K562 (cell line): ENCODE data around the gene BEX3. TPM values are rescaled to one million over a fixed set of nuclear protein-coding genes. Genes with fewer than 3 reads are reported as not detected.
A peak's percentile ranks its signal among the peaks of the same experiment; 100 is the strongest.

ENCODE experiments used
- ATF1 ChIP-seq, 2 experiments: fragments of 450-650 bp in 1 of 2; IDR thresholded peaks; 2 replicates each; pipeline ENCODE4 v1.6.1; 2016; ENCODE audit warnings: missing compliant biosample characterization in 1 of 2, missing genetic modification characterization in 1 of 2
- DPF2 ChIP-seq: fragments of 450-650 bp; IDR thresholded peaks from 2 replicates; pipeline ENCODE4 v1.6.1; 2016
- ESRRB ChIP-seq: fragments of 250-450 bp; sonication (Bioruptor Pico); IDR thresholded peaks from 2 replicates; pipeline ENCODE4 v1.5.0; 2020; ENCODE audit warnings: mild to moderate bottlenecking, moderate library complexity, borderline replicate concordance
- GTF3C2 ChIP-seq: IDR thresholded peaks from 3 replicates; pipeline ENCODE4 v1.6.1; 2011; ENCODE audit warnings: borderline replicate concordance, mild to moderate bottlenecking, moderate library complexity; ENCODE audit not compliant: insufficient read length; ENCODE audit errors: extremely low read depth
- HNRNPH1 ChIP-seq: fragments of 200-400 bp; formaldehyde crosslinking; optimal IDR thresholded peaks from 2 replicates; pipeline ENCODE3; 2017; ENCODE audit warnings: low read depth, mild to moderate bottlenecking, low read length, moderate library complexity
- ILF3 ChIP-seq: fragments of 450-650 bp; IDR thresholded peaks from 2 replicates; pipeline ENCODE4 v1.6.1; 2018; ENCODE audit warnings: antibody characterized with exemption, mild to moderate bottlenecking, moderate library complexity, borderline replicate concordance
- NFE2 ChIP-seq: IDR thresholded peaks from 2 replicates; pipeline ENCODE4 v1.6.1; 2014; ENCODE audit warnings: antibody characterized with exemption, low read depth
- NR3C1 ChIP-seq: sonication (generic); formaldehyde crosslinking; IDR thresholded peaks from 2 replicates; pipeline ENCODE4 v1.8.1; 2022; ENCODE audit warnings: missing genetic modification reagents
- NR4A1 ChIP-seq, 2 experiments: fragments of 250-450 bp in 1 of 2; fragments of 450-650 bp in 1 of 2; sonication (Bioruptor Pico) in 1 of 2; IDR thresholded peaks; 2 replicates each; pipeline versions ENCODE4 v1.4.0 to v1.6.1; 2016 to 2020; ENCODE audit warnings: mild to moderate bottlenecking in 2 of 2, missing compliant biosample characterization in 1 of 2, missing genetic modification characterization in 1 of 2, moderate library complexity in 1 of 2
- RFX7 ChIP-seq: fragments of 250-450 bp; sonication (Bioruptor Pico); IDR thresholded peaks from 2 replicates; pipeline ENCODE4 v1.5.1; 2021; ENCODE audit warnings: mild to moderate bottlenecking
- SETDB1 ChIP-seq: IDR thresholded peaks from one replicate; pipeline ENCODE4 v1.6.1; 2012; ENCODE audit warnings: low read length, control low read depth, inconsistent platforms
- SMAD4 ChIP-seq: fragments of 250-450 bp; sonication (Bioruptor Pico); conservative IDR thresholded peaks from 2 replicates; pipeline ENCODE4 v1.8.0; 2021; ENCODE audit warnings: inconsistent platforms, mild to moderate bottlenecking, moderate library complexity
- TSHZ1 ChIP-seq: fragments of 250-450 bp; sonication (Bioruptor Pico); IDR thresholded peaks from 2 replicates; pipeline ENCODE4 v1.4.0; 2020; ENCODE audit warnings: mild to moderate bottlenecking, moderate library complexity
- USF1 ChIP-seq: sonication (generic); formaldehyde crosslinking; IDR thresholded peaks from 2 replicates; pipeline ENCODE4 v1.9.0; 2022; ENCODE audit warnings: mild to moderate bottlenecking, missing genetic modification reagents
- polyA plus RNA-seq, 8 experiments: library from polyadenylated mRNA; depleted of rRNA in 4 of 8; stranded (reverse) in 5 of 8; unstranded in 3 of 8; fragments of >200 nt; fragmentation: Nextera tagmentation in 2 of 8; fragmentation: Illumina TruSeq in 1 of 8; extraction: Ambion mirVana in 2 of 8; extraction: Trizol in 1 of 8; gene quantifications; 2 replicates each; pipeline versions ENCODE4 v1.2.1 to v1.2.3, GENCODE V29; 2011 to 2014; ENCODE audit warnings: inconsistent platforms in 1 of 8, missing spikeins in 1 of 8
- total RNA-seq, 7 experiments: library from RNA; depleted of rRNA in 6 of 7; stranded (reverse); fragments of >200 nt in 6 of 7; fragmentation: Illumina TruSeq in 2 of 7; extraction: Trizol in 2 of 7; gene quantifications; 2 replicates each; pipeline versions ENCODE4 v1.2.1 to v1.2.3, GENCODE V29; 2011 to 2021; ENCODE audit warnings: low replicate concordance in 1 of 7
- TF ChIP-seq, protein P1 (sequence below): sonication (generic); formaldehyde crosslinking; IDR thresholded peaks from 2 replicates; pipeline ENCODE4 v1.8.0; 2022; ENCODE audit warnings: missing genetic modification reagents, mild to moderate bottlenecking, borderline replicate concordance

Gene BEX3
- total and polyA plus RNA-seq, 9 of the 15 experiments (the other 6 are each of a cell fraction or from before 2014, with no cell fraction given), result 0.21 to 0.47 TPM; not detected in 7

GRCh38 chrX:103404231-103405008 lies 28.1 kb downstream of the BEX3 start (continued):
- no peak for TF ChIP-seq GTF3C2
- no peak for TF ChIP-seq DPF2
- TF ChIP-seq, protein P1, sequence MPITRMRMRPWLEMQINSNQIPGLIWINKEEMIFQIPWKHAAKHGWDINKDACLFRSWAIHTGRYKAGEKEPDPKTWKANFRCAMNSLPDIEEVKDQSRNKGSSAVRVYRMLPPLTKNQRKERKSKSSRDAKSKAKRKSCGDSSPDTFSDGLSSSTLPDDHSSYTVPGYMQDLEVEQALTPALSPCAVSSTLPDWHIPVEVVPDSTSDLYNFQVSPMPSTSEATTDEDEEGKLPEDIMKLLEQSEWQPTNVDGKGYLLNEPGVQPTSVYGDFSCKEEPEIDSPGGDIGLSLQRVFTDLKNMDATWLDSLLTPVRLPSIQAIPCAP (CRISPR knock-in tag), result no peak
- TF ChIP-seq NR4A1 (CRISPR knock-in tag; IDR thresholded peaks at IDR 0.05), result no peak
- no peak for TF ChIP-seq NR4A1 (tag; IDR thresholded peaks at IDR 0.05)
- TF ChIP-seq NFE2, result no peak
- no peak for TF ChIP-seq ILF3
- TF ChIP-seq SETDB1, result no peak
- no peak for TF ChIP-seq RFX7 (CRISPR knock-in tag)
- no peak for TF ChIP-seq ESRRB (CRISPR knock-in tag)
- TF ChIP-seq SMAD4 (CRISPR knock-in tag), result no peak
- no peak for TF ChIP-seq NR3C1 (CRISPR knock-in tag)
- peak; percentile 42; the same call in 1 of the 2 replicates for TF ChIP-seq ATF1 (CRISPR knock-in tag; IDR thresholded peaks at IDR 0.05)
- peak; percentile 94 for TF ChIP-seq ATF1 (tag; IDR thresholded peaks at IDR 0.05)
- no peak for TF ChIP-seq USF1 (CRISPR knock-in tag)
- no peak for TF ChIP-seq HNRNPH1
- TF ChIP-seq TSHZ1, result no peak
